Stimulated activated CD8-positive, alpha-beta memory T cell treated with anti-CD3 and anti-CD28 coated beads, Interleukin-15, amount 100 ng/mL, for 1 hour (primary cell): Measurements from ENCODE around the gene ZC3H15.
"Not testable (repeated sequence)": the region's sequence is repeated elsewhere in the genome, so short reads cannot be mapped to it uniquely, and the experiment has no call there.

Experiments
- DNase-seq: peaks from one replicate; pipeline ENCODE4 v3.0.0-alpha.2; 2020; ENCODE audit warnings: low read depth

Gene ZC3H15

GRCh38 chr2:186496401-186496800 lies 10.3 kb downstream of the ZC3H15 start:
- DNase-seq = no peak

GRCh38 chr2:186497928-186498327 lies 11.9 kb downstream of the ZC3H15 start:
- DNase-seq = no peak

- no peak for DNase-seq
Measured at GRCh38 chr2:186498834-186499233, 12.8 kb downstream of the ZC3H15 start.

GRCh38 chr2:186503827-186504606 lies 18.0 kb downstream of the ZC3H15 start:
- DNase-seq = no peak

GRCh38 chr2:186508263-186508662 lies 22.2 kb downstream of the ZC3H15 start:
- DNase-seq = no peak

- DNase-seq = no peak
Measured at GRCh38 chr2:186515376-186515775, 29.3 kb downstream of the ZC3H15 start.

GRCh38 chr2:186516396-186516795 lies 30.3 kb downstream of the ZC3H15 start:
- DNase-seq = no peak

GRCh38 chr2:186517090-186517489 lies 31.0 kb downstream of the ZC3H15 start:
- no peak for DNase-seq

- no peak for DNase-seq
Measured at GRCh38 chr2:186518291-186518690, 32.2 kb downstream of the ZC3H15 start.

- DNase-seq = no peak
Measured at GRCh38 chr2:186518945-186519344, 32.9 kb downstream of the ZC3H15 start.

- DNase-seq = not testable (repeated sequence)
Measured at GRCh38 chr2:186521570-186522153, 35.6 kb downstream of the ZC3H15 start.

- no peak for DNase-seq
Measured at GRCh38 chr2:186522450-186522849, 36.4 kb downstream of the ZC3H15 start.

- DNase-seq = no peak
Measured at GRCh38 chr2:186523791-186524190, 37.7 kb downstream of the ZC3H15 start.

GRCh38 chr2:186526281-186526680 lies 40.2 kb downstream of the ZC3H15 start:
- no peak for DNase-seq

GRCh38 chr2:186530314-186530713 lies 44.3 kb downstream of the ZC3H15 start:
- DNase-seq = no peak

- DNase-seq = no peak
Measured at GRCh38 chr2:186531257-186531775, 45.3 kb downstream of the ZC3H15 start.

GRCh38 chr2:186532891-186533290 lies 46.8 kb downstream of the ZC3H15 start:
- no peak for DNase-seq

GRCh38 chr2:186533717-186534116 lies 47.7 kb downstream of the ZC3H15 start:
- DNase-seq = no peak

- no peak for DNase-seq
Measured at GRCh38 chr2:186534406-186534805, 48.3 kb downstream of the ZC3H15 start.

GRCh38 chr2:186535861-186536260 lies 49.8 kb downstream of the ZC3H15 start:
- no peak for DNase-seq

GRCh38 chr2:186537019-186537418 lies 51.0 kb downstream of the ZC3H15 start:
- no peak for DNase-seq

- DNase-seq = no peak
Measured at GRCh38 chr2:186540941-186541340, 54.9 kb downstream of the ZC3H15 start.

GRCh38 chr2:186542002-186542401 lies 55.9 kb downstream of the ZC3H15 start:
- no peak for DNase-seq
